Ishikawa (cell line): ENCODE measurements around the gene ARRDC5.
A peak's percentile ranks its signal among the peaks of the same experiment; 100 is the strongest.

Experiments used
- CEBPB ChIP-seq: IDR thresholded peaks from 2 replicates; pipeline ENCODE4 v1.6.1; 2012
- CREB1 ChIP-seq: IDR thresholded peaks from 2 replicates; pipeline ENCODE4 v1.6.1; 2012; ENCODE audit warnings: low read depth
- EGR1 ChIP-seq: IDR thresholded peaks from 2 replicates; pipeline ENCODE4 v1.6.1; 2012
- EP300 ChIP-seq: IDR thresholded peaks from 2 replicates; pipeline ENCODE4 v1.6.1; 2012; ENCODE audit warnings: borderline replicate concordance
- FOXM1 ChIP-seq: IDR thresholded peaks from 2 replicates; pipeline ENCODE4 v1.6.1; 2012; ENCODE audit warnings: low read depth, borderline replicate concordance
- MAX ChIP-seq: IDR thresholded peaks from 2 replicates; pipeline ENCODE4 v1.6.1; 2012
- NFIC ChIP-seq: IDR thresholded peaks from 2 replicates; pipeline ENCODE4 v1.6.1; 2012
- RAD21 ChIP-seq: IDR thresholded peaks from 2 replicates; pipeline ENCODE4 v1.6.1; 2012; ENCODE audit warnings: low read depth
- REST ChIP-seq: IDR thresholded peaks from 2 replicates; pipeline ENCODE4 v1.6.1; 2012; ENCODE audit warnings: low read depth, mild to moderate bottlenecking
- TAF1 ChIP-seq: IDR thresholded peaks from 2 replicates; pipeline ENCODE4 v1.6.1; 2012; ENCODE audit warnings: low read depth, mild to moderate bottlenecking
- TCF12 ChIP-seq: IDR thresholded peaks from 2 replicates; pipeline ENCODE4 v1.6.1; 2012; ENCODE audit warnings: low read depth
- TEAD4 ChIP-seq: IDR thresholded peaks from 2 replicates; pipeline ENCODE4 v1.6.1; 2012
- USF1 ChIP-seq: IDR thresholded peaks from 2 replicates; pipeline ENCODE4 v1.6.1; 2012
- YY1 ChIP-seq: IDR thresholded peaks from 2 replicates; pipeline ENCODE4 v1.6.1; 2012; ENCODE audit warnings: low read depth
- ZBTB7A ChIP-seq: IDR thresholded peaks from 2 replicates; pipeline ENCODE4 v1.6.1; 2012; ENCODE audit warnings: low read depth

The ARRDC5 gene

GRCh38 chr19:4878491-4878968, 24.2 kb downstream of the ARRDC5 start:
- TF ChIP-seq TCF12 (peak; percentile 42), YY1 (no peak), CREB1 (no peak), NFIC (no peak), CEBPB (no peak), ZBTB7A (no peak; the same call in 1 of the 2 replicates), TEAD4 (0 out of 2 replicates have a peak, but pooled peaks have one; percentile 24), MAX (no peak), USF1 (no peak), EP300 (peak; percentile 58), EGR1 (peak; percentile 44; the same call in 1 of the 2 replicates), REST (no peak)

- TF ChIP-seq ZBTB7A (peak; percentile 32; the same call in 1 of the 2 replicates), EGR1 (no peak)
Observed at GRCh38 chr19:4877753-4878490, 24.8 kb downstream of the ARRDC5 start.

- TF ChIP-seq YY1, result no peak
Observed at GRCh38 chr19:4873930-4874329, 28.8 kb downstream of the ARRDC5 start.

GRCh38 chr19:4871711-4872110, 31.0 kb downstream of the ARRDC5 start:
- TF ChIP-seq TCF12 (no peak), CEBPB (no peak), FOXM1 (no peak), TEAD4 (no peak), ZBTB7A (no peak), MAX (no peak), NFIC (no peak), EGR1 (no peak), REST (no peak), EP300 (no peak), TAF1 (no peak), USF1 (no peak), CREB1 (no peak), YY1 (no peak), RAD21 (no peak)

- TF ChIP-seq CREB1, result no peak
- TF ChIP-seq CEBPB, result no peak
- 0 out of 2 replicates have a peak, but pooled peaks have one; percentile 44 for TF ChIP-seq TCF12
- TF ChIP-seq EP300, result peak; percentile 25; the same call in 1 of the 2 replicates
- TF ChIP-seq NFIC, result 0 out of 2 replicates have a peak, but pooled peaks have one; percentile 8
- TF ChIP-seq USF1, result no peak
- 0 out of 2 replicates have a peak, but pooled peaks have one; percentile 1 for TF ChIP-seq RAD21
- TF ChIP-seq FOXM1, result no peak
- 0 out of 2 replicates have a peak, but pooled peaks have one; percentile 35 for TF ChIP-seq MAX
- TF ChIP-seq EGR1, result no peak
- no peak for TF ChIP-seq TAF1
- TF ChIP-seq TEAD4, result peak; percentile 52
- no peak for TF ChIP-seq ZBTB7A
- no peak for TF ChIP-seq REST
- TF ChIP-seq YY1, result no peak
Observed at GRCh38 chr19:4870025-4870700, 32.5 kb downstream of the ARRDC5 start.
